GM23248 (cell line): Measurements from ENCODE around the gene DCDC2. TPM values are rescaled to one million over a fixed set of nuclear protein-coding genes. Genes with fewer than 3 reads are reported as not detected.

Source experiments
- DNase-seq: peaks from one replicate; pipeline ENCODE4 v3.0.0-alpha.2; 2015
- H2AFZ ChIP-seq: fragments of 200-600 bp; sonication (generic); 2 replicates; pipeline ENCODE4 v1.6.1; 2016; ENCODE audit warnings: antibody characterized with exemption
- H3F3A ChIP-seq: fragments of 200-600 bp; sonication (generic); 2 replicates; pipeline ENCODE4 v1.6.1; 2016; ENCODE audit warnings: mild to moderate bottlenecking, antibody characterized with exemption, mixed run types; ENCODE audit not compliant: insufficient read depth
- H3K27ac ChIP-seq: fragments of 200-600 bp; sonication (generic); 2 replicates; pipeline ENCODE4 v1.5.1; 2016; ENCODE audit warnings: mild to moderate bottlenecking
- H3K27me3 ChIP-seq: fragments of 200-600 bp; sonication (generic); replicated peaks from 2 replicates; pipeline ENCODE4 v1.6.1; 2016; ENCODE audit warnings: mild to moderate bottlenecking; ENCODE audit not compliant: insufficient read depth
- H3K36me3 ChIP-seq: fragments of 200-600 bp; sonication (generic); 2 replicates; pipeline ENCODE4 v1.6.1; 2016; ENCODE audit warnings: low read depth, mild to moderate bottlenecking
- H3K4me1 ChIP-seq: fragments of 200-600 bp; sonication (generic); 2 replicates; pipeline ENCODE4 v1.6.1; 2016; ENCODE audit warnings: mild to moderate bottlenecking; ENCODE audit not compliant: insufficient read depth
- H3K4me2 ChIP-seq: fragments of 200-600 bp; sonication (generic); one replicate; pipeline ENCODE4 v1.6.1; 2016; ENCODE audit warnings: mild to moderate bottlenecking; ENCODE audit not compliant: unreplicated experiment
- H3K4me3 ChIP-seq: fragments of 200-600 bp; sonication (generic); 2 replicates; pipeline ENCODE4 v1.5.1; 2016; ENCODE audit warnings: mild to moderate bottlenecking
- H3K79me2 ChIP-seq: fragments of 200-600 bp; sonication (generic); 2 replicates; pipeline ENCODE4 v1.6.1; 2016; ENCODE audit warnings: mild to moderate bottlenecking; ENCODE audit not compliant: insufficient read depth
- H3K9ac ChIP-seq: fragments of 200-600 bp; sonication (generic); 2 replicates; pipeline ENCODE4 v1.6.1; 2016; ENCODE audit warnings: mild to moderate bottlenecking
- H3K9me2 ChIP-seq: fragments of 200-600 bp; sonication (generic); 2 replicates; pipeline ENCODE4 v1.6.1; 2016; ENCODE audit warnings: mixed run types, mild to moderate bottlenecking, moderate library complexity; ENCODE audit not compliant: insufficient read depth
- H3K9me3 ChIP-seq: fragments of 200-600 bp; sonication (generic); one replicate; pipeline ENCODE4 v1.6.1; 2017; ENCODE audit warnings: low read depth
- H4K20me1 ChIP-seq: fragments of 200-600 bp; sonication (generic); 2 replicates; pipeline ENCODE4 v1.6.0; 2016; ENCODE audit not compliant: insufficient read depth
- EZH2 ChIP-seq: fragments of 200-600 bp; sonication (generic); IDR thresholded peaks from 2 replicates; pipeline ENCODE4 v1.6.1; 2018; ENCODE audit warnings: antibody characterized with exemption, mild to moderate bottlenecking; ENCODE audit not compliant: insufficient read depth, poor library complexity, severe bottlenecking
- EZH2phosphoT487 ChIP-seq: fragments of 200-600 bp; sonication (generic); IDR thresholded peaks from 2 replicates; pipeline ENCODE4 v1.6.1; 2018; ENCODE audit warnings: antibody characterized with exemption, moderate library complexity, mild to moderate bottlenecking, low read depth; ENCODE audit not compliant: insufficient read depth
- WGBS, 2 experiments: methylation state at CpG; one replicate each; pipeline ENCODE4 v1.1.6; 2015 to 2017; ENCODE audit warnings: low lambda C conversion rate in 2 of 2, low coverage in 1 of 2; ENCODE audit errors: missing lambda C conversion rate in 2 of 2; 5-methylcytosine and 5-hydroxymethylcytosine counted together
- in situ Hi-C: fragments of 300-500 bp; cut with MboI; formaldehyde crosslinking; loops from 2 replicates; pipeline ENCODE4 v1.15.0; 2020
- polyA plus RNA-seq: library from polyadenylated mRNA; unstranded; fragments of >200 nt; fragmentation: Nextera tagmentation; extraction: Ambion mirVana; gene quantifications from 2 replicates; pipeline ENCODE4 v1.2.1, GENCODE V29; 2016
- total RNA-seq: library from RNA; depleted of rRNA; stranded (reverse); fragments of >200 nt; shearing (Covaris generic); gene quantifications from 2 replicates; pipeline ENCODE4 v1.2.3, GENCODE V29; 2014

The DCDC2 gene
- total and polyA plus RNA-seq, 2 experiments from 2014 or later = not detected

DNA sequence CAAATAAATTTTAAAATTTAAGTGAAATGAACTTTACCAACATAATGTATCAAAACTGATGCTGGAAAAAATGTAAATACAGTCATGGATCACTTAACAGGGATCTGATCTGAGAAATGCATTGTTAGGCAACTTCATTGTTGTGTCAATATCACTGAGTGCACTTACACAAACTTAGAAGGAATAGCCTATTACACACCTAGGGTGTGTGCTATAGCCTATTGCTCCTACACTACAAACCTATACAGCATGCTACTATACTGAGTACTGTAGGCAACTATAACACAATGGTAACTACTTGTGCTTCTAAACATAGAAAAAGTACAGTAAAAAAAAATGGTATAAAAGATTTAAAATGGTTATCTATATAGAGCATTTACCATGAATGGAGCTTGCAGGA lies 104.5 kb downstream of the DCDC2 start:
- TF ChIP-seq EZH2phosphoT487 = no peak
- no peak for TF ChIP-seq EZH2
- no peak overlapping the region for H3K4me2 ChIP-seq
- H3K36me3 ChIP-seq = no peaks in the 10 kb centered on the region
- in situ Hi-C loops = no loop called here
- no peaks in the 10 kb centered on the region for H3K9me2 ChIP-seq
- H2AFZ ChIP-seq = no peak overlapping the region
- H3K4me1 ChIP-seq = no peaks in the 10 kb centered on the region
- H3F3A ChIP-seq = no peaks in the 10 kb centered on the region
- H4K20me1 ChIP-seq = no peaks in the 10 kb centered on the region
- peaks cover 4% of the 10 kb centered on the region for H3K9me3 ChIP-seq
- no peak overlapping the region for H3K27ac ChIP-seq
- no peak overlapping the region for H3K4me3 ChIP-seq
- no peaks in the 10 kb centered on the region for H3K79me2 ChIP-seq
- H3K9ac ChIP-seq = no peak overlapping the region
- H3K27me3 ChIP-seq = no peaks in the 10 kb centered on the region
- DNase-seq = no peak

DNA sequence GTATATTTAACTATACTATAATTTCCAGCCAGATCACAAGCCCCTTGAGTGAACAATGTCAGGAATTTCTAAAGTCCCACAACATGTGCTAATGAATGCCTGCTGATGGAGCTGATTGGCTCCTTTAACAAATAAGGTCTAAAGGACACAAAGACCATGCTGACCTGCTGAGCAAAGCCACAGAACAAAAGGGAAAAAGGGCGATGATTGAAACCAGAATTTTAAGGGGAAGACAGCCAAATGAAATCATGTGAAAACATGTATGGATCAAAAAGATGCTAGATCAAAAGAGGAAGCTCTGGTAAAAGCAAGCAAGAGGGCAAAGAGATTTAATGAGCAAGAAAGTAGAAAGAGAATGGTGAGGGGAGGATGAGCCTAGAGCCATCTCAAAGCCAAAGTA lies 105.6 kb downstream of the DCDC2 start:
- Histone ChIP-seq H3K4me3 (no peak overlapping the region), H3K27me3 (no peaks in the 10 kb centered on the region), H3K27ac (no peak overlapping the region), H3K79me2 (no peaks in the 10 kb centered on the region), H3K4me2 (no peak overlapping the region), H3K9me3 (peaks cover 4% of the 10 kb centered on the region), H3K36me3 (no peaks in the 10 kb centered on the region), H2AFZ (no peak overlapping the region), H3K4me1 (no peaks in the 10 kb centered on the region), H3F3A (no peaks in the 10 kb centered on the region), H3K9me2 (no peaks in the 10 kb centered on the region), H4K20me1 (no peaks in the 10 kb centered on the region), H3K9ac (no peak overlapping the region)
- in situ Hi-C loops = no loop called here
- TF ChIP-seq EZH2 (no peak), EZH2phosphoT487 (no peak)
- no peak for DNase-seq
- 29 to 31% methylated on average over 1 of the region's 1 CpG for WGBS, 2 experiments

DNA sequence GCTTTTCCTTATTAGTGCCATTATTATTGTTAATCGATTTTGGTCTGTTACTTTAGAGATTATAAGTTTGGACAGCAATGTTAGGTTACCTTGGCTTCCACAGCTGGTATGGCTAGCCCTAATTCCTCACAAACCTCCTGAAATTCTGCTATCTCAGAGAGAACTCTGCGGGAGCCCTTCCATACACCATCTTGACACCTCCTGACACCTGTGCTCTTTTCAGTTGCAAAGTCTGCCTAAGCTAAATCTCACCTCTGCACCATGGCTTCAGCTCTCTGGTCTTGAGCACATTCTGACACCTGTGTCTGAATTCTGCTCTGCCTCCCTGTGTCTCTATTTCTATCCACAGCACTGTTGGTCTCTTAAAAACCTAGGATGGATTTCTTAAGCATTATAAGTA lies 106.5 kb downstream of the DCDC2 start:
- Histone ChIP-seq H3K9me2 (no peaks in the 10 kb centered on the region), H2AFZ (no peak overlapping the region), H3K4me3 (no peak overlapping the region), H3K79me2 (no peaks in the 10 kb centered on the region), H3K9me3 (peaks cover 4% of the 10 kb centered on the region), H3F3A (no peaks in the 10 kb centered on the region), H3K4me1 (no peaks in the 10 kb centered on the region), H3K27ac (no peak overlapping the region), H3K4me2 (no peak overlapping the region), H3K9ac (no peak overlapping the region), H4K20me1 (no peaks in the 10 kb centered on the region), H3K36me3 (no peaks in the 10 kb centered on the region), H3K27me3 (no peaks in the 10 kb centered on the region)
- TF ChIP-seq EZH2 = no peak
- no peak for TF ChIP-seq EZH2phosphoT487
- 11 to 14% methylated on average over 2 of the region's 2 CpGs for WGBS, 2 experiments
- in situ Hi-C loops = no loop called here
- DNase-seq = no peak

DNA sequence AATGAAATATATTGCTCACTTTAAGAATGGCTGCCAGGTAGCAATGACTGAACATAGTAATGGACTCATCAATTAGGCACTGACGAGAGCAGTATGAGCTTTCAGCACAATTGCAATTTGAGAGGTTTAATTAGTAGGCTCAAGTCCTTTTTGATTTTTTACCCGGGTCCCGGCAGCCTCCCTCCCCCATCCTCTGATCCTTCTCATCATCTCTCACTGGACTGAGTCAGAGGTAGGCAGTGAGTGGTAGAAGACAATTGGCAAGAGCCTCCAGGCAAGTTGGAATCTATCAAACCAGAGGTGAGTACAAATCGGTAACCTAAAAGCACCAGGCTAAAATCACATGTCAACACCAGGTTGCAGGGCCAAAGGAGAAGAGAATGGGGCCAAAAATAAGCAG lies 107.9 kb downstream of the DCDC2 start:
- Histone ChIP-seq H3K27ac (no peak overlapping the region), H3K4me2 (no peak overlapping the region), H3K27me3 (no peaks in the 10 kb centered on the region), H2AFZ (no peak overlapping the region), H3K9me3 (peaks cover 2% of the 10 kb centered on the region), H3K4me3 (no peak overlapping the region), H3K79me2 (no peaks in the 10 kb centered on the region), H3K9me2 (no peaks in the 10 kb centered on the region), H3K4me1 (no peaks in the 10 kb centered on the region), H3K9ac (no peak overlapping the region), H4K20me1 (no peaks in the 10 kb centered on the region), H3K36me3 (no peaks in the 10 kb centered on the region), H3F3A (no peaks in the 10 kb centered on the region)
- 45 to 58% methylated on average over 4 of the region's 4 CpGs for WGBS, 2 experiments
- TF ChIP-seq EZH2 (no peak), EZH2phosphoT487 (no peak)
- in situ Hi-C loops = no loop called here
- DNase-seq = no peak

DNA sequence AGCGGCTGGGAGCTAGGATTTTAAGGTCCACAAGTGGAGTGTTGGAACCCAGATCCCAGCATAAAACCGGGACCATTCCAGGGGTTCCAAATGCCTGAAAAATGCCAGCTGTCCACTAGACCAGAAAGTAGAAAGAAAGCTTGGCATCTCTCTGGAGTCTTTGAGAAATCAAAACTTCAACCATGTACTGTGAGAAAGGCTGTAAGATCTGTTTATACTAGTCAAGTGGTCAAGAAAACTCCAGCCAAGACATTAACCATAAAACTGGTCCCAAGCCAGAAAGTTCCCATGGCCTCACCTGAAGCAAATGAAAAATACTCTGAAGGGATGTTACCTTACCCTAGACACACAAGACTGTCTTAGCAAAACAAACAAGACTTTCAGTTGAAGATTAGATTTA lies 112.6 kb downstream of the DCDC2 start:
- Histone ChIP-seq H3K9ac (no peak overlapping the region), H3K4me2 (no peak overlapping the region), H3K9me2 (no peaks in the 10 kb centered on the region), H3K4me3 (no peak overlapping the region), H3K79me2 (no peaks in the 10 kb centered on the region), H3K36me3 (no peaks in the 10 kb centered on the region), H3K27ac (no peak overlapping the region), H3K9me3 (no peaks in the 10 kb centered on the region), H4K20me1 (no peaks in the 10 kb centered on the region), H2AFZ (no peak overlapping the region), H3F3A (no peaks in the 10 kb centered on the region), H3K27me3 (no peaks in the 10 kb centered on the region), H3K4me1 (no peaks in the 10 kb centered on the region)
- no peak for TF ChIP-seq EZH2
- TF ChIP-seq EZH2phosphoT487 = no peak
- in situ Hi-C loops = no loop called here
- DNase-seq = no peak
- WGBS, 2 experiments = 46 to 64% methylated on average over 2 of the region's 2 CpGs
